Hepatocyte (in vitro differentiated cells): ENCODE measurements around the gene THY1.

Experiments
- CTCF ChIP-seq: fragments of 200-600 bp; sonication (generic); IDR thresholded peaks from 2 replicates; pipeline ENCODE4 v1.5.1; 2016; ENCODE audit warnings: antibody characterized with exemption, mild to moderate bottlenecking; ENCODE audit not compliant: poor library complexity
- EZH2 ChIP-seq: fragments of 200-600 bp; sonication (generic); IDR thresholded peaks from 2 replicates; pipeline ENCODE4 v1.6.1; 2016; ENCODE audit warnings: antibody characterized with exemption, mild to moderate bottlenecking, borderline replicate concordance
- EZH2phosphoT487 ChIP-seq: fragments of 200-600 bp; sonication (generic); IDR thresholded peaks from one replicate; pipeline ENCODE4 v1.6.1; 2018; ENCODE audit warnings: antibody characterized with exemption, mild to moderate bottlenecking, low read depth, moderate library complexity; ENCODE audit not compliant: unreplicated experiment, severe bottlenecking

DNA sequence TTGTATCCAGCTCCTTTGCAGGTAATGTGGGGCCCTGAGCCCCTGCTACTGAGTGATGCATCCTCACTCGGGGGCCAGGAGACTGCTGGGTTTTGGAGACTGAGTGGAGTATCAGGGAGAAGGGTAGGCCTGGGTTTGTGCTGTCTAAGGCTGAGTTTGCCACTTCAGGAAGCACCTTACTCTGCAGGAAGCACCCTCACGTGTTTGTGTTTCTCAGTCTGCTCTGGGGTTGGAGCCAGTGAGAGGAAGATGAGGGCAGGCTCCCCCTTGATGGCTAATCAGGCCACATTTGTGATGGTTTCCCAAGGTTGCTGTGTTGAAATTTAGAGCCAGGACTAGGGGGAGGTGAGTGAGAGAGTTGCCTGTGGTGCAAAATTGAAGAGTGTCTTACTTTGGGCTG lies 13.7 kb upstream of the THY1 start:
- TF ChIP-seq CTCF (no peak), EZH2 (no peak), EZH2phosphoT487 (no peak)
